Smooth muscle cell of bladder (primary cell): ENCODE results near the gene MORN5. TPM values are rescaled to one million over a fixed set of nuclear protein-coding genes. Genes with fewer than 3 reads are reported as not detected.

ENCODE experiments used
- total RNA-seq: library from RNA; depleted of rRNA; stranded (reverse); fragments of >200 nt; gene quantifications from 2 replicates; pipeline ENCODE4 v1.2.3, GENCODE V29; 2014

The MORN5 gene
- total RNA-seq = not detected in 2 replicates

DNA sequence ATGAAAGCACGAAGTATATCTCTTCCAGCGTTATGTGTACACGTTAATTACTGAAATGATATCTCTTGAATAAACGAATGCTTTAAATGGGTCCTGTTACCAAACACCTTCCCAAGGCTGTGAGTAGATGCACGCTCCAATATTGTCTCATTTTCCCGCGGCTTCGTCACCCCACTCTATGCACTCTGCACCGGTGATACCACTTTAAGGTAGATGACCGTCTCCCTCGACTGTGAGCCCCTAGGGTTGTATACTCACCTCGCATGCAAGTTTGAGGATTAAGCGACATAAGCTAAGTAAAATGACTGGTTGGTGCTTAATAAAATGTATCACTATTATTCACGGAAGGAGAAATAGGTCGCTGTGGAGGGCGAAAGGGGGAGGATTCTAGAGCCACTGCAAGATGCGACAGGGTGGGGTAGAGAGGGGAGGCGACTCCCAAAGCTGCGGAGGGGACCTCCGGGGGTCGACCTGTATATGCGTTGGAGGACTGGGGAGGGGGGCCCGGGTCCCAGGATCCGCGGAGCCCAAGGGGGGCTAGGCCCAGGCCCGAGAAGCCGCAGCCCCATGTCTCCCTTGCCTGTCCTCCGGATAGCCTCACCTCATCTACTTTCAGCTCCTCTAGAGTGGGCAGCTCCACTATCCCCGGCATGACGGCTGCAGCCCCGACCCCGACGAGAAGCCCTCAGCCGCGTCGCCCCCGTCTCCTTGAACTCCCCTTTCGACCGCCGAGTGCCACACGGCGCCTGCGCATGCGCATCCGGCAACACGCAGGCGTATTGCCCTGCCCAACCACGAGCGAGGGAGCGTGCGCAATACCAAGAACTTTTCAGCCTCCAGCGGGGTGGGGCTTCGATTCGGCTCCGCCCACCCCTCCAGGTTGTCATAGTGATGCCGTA, at the start of gene MORN5, which contains the start of gene NDUFA8:
TSS of gene MORN5 (plus strand) at position 883 of the 899 bp plus-strand sequence. CDS start 65 bp downstream, outside the sequence.
TSS of gene NDUFA8 (minus strand) at position 754 of the 899 bp plus-strand sequence. CDS start at position 652, 102 bp downstream.

DNA sequence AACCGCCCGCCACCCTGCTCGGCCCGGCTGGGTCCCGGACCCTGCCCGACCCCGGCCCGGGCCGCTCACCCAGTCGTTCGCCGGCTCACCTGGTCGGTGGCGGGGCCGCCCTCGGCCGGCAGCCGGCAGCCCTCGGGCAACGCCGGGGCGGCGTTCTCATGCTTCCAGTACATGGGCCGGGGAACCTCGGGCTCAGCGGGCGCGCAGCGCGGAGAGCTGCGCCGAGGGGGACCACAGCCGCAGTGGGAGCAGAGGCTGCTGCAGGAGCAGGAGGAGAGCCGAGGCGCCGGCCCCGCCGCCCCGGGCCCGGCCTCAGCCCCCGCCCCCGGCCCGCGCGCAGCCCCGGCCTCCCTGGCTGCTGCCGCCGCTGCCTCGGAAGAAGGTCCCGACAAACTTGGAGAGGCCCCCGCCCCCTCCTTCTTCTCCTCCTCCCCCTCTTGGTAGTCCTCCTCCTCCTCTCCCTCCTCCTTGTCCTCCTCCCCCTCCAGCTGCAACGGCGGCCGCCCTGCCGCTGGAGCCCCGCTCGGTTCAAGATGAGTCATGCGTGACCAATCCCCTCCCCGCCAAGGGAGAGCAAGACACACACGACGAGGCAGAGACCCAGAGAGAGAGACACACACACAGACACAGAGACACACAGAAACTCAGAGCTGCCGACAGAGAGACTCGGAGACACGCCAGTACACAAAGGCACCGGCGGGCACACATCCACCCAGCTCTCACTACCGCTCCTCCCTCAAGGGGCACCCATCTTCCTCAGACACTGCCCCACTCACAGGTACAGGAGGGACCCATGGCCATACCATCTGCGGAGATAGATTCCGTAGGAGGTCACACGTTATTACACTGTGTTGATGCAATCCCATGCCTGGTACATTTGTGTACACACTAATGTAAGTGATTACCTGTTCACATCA, 69.1 kb downstream of the MORN5 start, which contains the start of gene LHX6:
TSS of gene LHX6 (minus strand) at position 390 of the 917 bp plus-strand sequence. CDS start at position 173, 217 bp downstream.

Other genes with a start within 250 kb of the MORN5 start
- gene TTLL11, start 66.6 kb upstream of the MORN5 start, total RNA-seq = 3.4 and 3.6 TPM in 2 replicates
- gene NDUFA8, start 129 bp upstream of the MORN5 start, total RNA-seq = 29.3 and 37.2 TPM in 2 replicates
- gene LHX6, start 69.0 kb downstream of the MORN5 start, total RNA-seq = not detected in 2 replicates
- gene RBM18, start 104.9 kb downstream of the MORN5 start, total RNA-seq = 7.2 and 8.0 TPM in 2 replicates
- gene MRRF, start 105.0 kb downstream of the MORN5 start, total RNA-seq = 30.1 and 34.7 TPM in 2 replicates
- gene PTGS1, start 211.1 kb downstream of the MORN5 start, total RNA-seq = 52.2 and 54.6 TPM in 2 replicates